GM19351 (cell line): ENCODE results near the gene ENTHD1.

Experiments
- ATAC-seq: cut with Tn5 transposase; IDR thresholded peaks from one replicate; pipeline ENCODE4 v1.9.1; 2021; ENCODE audit warnings: mild to moderate bottlenecking, moderate library complexity; ENCODE audit not compliant: unreplicated experiment

The ENTHD1 gene

GRCh38 chr22:39800790-39801520 lies 92.6 kb downstream of the ENTHD1 start:
- no peak for ATAC-seq

- ATAC-seq: no peak
These were observed 95.9 kb downstream of the ENTHD1 start for GRCh38 chr22:39797528-39798147.

- no peak for ATAC-seq
These were observed 103.8 kb downstream of the ENTHD1 start for GRCh38 chr22:39789788-39790187.

GRCh38 chr22:39785232-39785631 lies 108.3 kb downstream of the ENTHD1 start:
- no peak for ATAC-seq

- no peak for ATAC-seq
These were observed 115.7 kb downstream of the ENTHD1 start for GRCh38 chr22:39777716-39778454.

GRCh38 chr22:39776295-39777009 lies 117.1 kb downstream of the ENTHD1 start:
- no peak for ATAC-seq

GRCh38 chr22:39773976-39774539 lies 119.5 kb downstream of the ENTHD1 start:
- no peak for ATAC-seq

- ATAC-seq: no peak
These were observed 120.1 kb downstream of the ENTHD1 start for GRCh38 chr22:39773503-39773902.

GRCh38 chr22:39771486-39771885 lies 122.1 kb downstream of the ENTHD1 start:
- ATAC-seq: no peak

GRCh38 chr22:39765661-39766060 lies 127.9 kb downstream of the ENTHD1 start:
- no peak for ATAC-seq

- no peak for ATAC-seq
These were observed 128.5 kb downstream of the ENTHD1 start for GRCh38 chr22:39765046-39765445.

- no peak for ATAC-seq
These were observed 130.3 kb downstream of the ENTHD1 start for GRCh38 chr22:39763276-39763675.

GRCh38 chr22:39750759-39751158 lies 142.8 kb downstream of the ENTHD1 start:
- ATAC-seq: no peak

GRCh38 chr22:39748877-39749276 lies 144.7 kb downstream of the ENTHD1 start:
- no peak for ATAC-seq

GRCh38 chr22:39746600-39747262 lies 146.8 kb downstream of the ENTHD1 start:
- no peak for ATAC-seq

- ATAC-seq: no peak
These were observed 147.8 kb downstream of the ENTHD1 start for GRCh38 chr22:39745789-39746188.

GRCh38 chr22:39744353-39744752 lies 149.2 kb downstream of the ENTHD1 start:
- ATAC-seq: no peak

- no peak for ATAC-seq
These were observed 149.6 kb downstream of the ENTHD1 start for GRCh38 chr22:39743935-39744334.

GRCh38 chr22:39739338-39740027 lies 154.1 kb downstream of the ENTHD1 start:
- no peak for ATAC-seq

GRCh38 chr22:39738746-39739145 lies 154.8 kb downstream of the ENTHD1 start:
- no peak for ATAC-seq
